IMR-90 (cell line): ENCODE measurements around the gene CDK5RAP2. TPM values are rescaled to one million over a fixed set of nuclear protein-coding genes. Genes with fewer than 3 reads are reported as not detected.

Experiments used
- ATAC-seq: fragments of 200-7000 bp; cut with Tn5 transposase; 2 replicates; pipeline ENCODE4 v1.9.1; 2020; ENCODE audit warnings: low read depth, mild to moderate bottlenecking, moderate library complexity
- BruUV-seq: library from RNA; stranded (reverse); fragments of 400-500 nt; replicated peaks from 2 replicates; lab custom pipeline; 2021; lab: Mats Ljungman, UMichigan
- CTCF ChIA-PET: fragments of 300-600 bp; formaldehyde crosslinking; extraction: SDS; loops from one replicate; lab custom pipeline; 2021; ENCODE audit warnings: antibody characterized with exemption; lab: Yijun Ruan, JAX
- POLR2A ChIA-PET: fragments of 300-600 bp; sonication (Branson Sonifier 250); formaldehyde crosslinking; loops from one replicate; lab custom pipeline; 2022; ENCODE audit warnings: antibody characterized with exemption; ENCODE audit not compliant: unreplicated experiment; lab: Charles Lee
- DNase-seq: peaks from one replicate; pipeline ENCODE4 v3.0.0; 2013
- H2AFZ ChIP-seq: replicated peaks from 2 replicates; pipeline ENCODE3; 2013; ENCODE audit warnings: low read length, mild to moderate bottlenecking; ENCODE audit not compliant: poor library complexity
- H2AK5ac ChIP-seq: 2 replicates; pipeline ENCODE4 v1.6.1; 2013; ENCODE audit warnings: low read depth, low read length, inconsistent platforms
- H2AK9ac ChIP-seq: replicated peaks from 2 replicates; pipeline ENCODE3; 2013; ENCODE audit warnings: mild to moderate bottlenecking, low read depth, low read length, moderate library complexity; ENCODE audit not compliant: poor library complexity
- H2BK120ac ChIP-seq: 2 replicates; pipeline ENCODE4 v1.6.1; 2013; ENCODE audit warnings: low read depth, low read length, inconsistent platforms
- H2BK15ac ChIP-seq: 3 replicates; pipeline ENCODE4 v1.6.1; 2013; ENCODE audit warnings: low read depth, low read length, inconsistent platforms
- H2BK20ac ChIP-seq: 2 replicates; pipeline ENCODE4 v1.6.1; 2013; ENCODE audit warnings: low read depth, mild to moderate bottlenecking, inconsistent platforms, low read length, moderate library complexity
- H2BK5ac ChIP-seq: 2 replicates; pipeline ENCODE4 v1.6.1; 2013; ENCODE audit warnings: mild to moderate bottlenecking, low read depth, low read length, inconsistent platforms; ENCODE audit not compliant: poor library complexity, severe bottlenecking
- H3K14ac ChIP-seq: replicated peaks from 2 replicates; pipeline ENCODE4 v1.6.1; 2013; ENCODE audit warnings: low read depth, low read length, inconsistent platforms
- H3K18ac ChIP-seq: 2 replicates; pipeline ENCODE4 v1.6.1; 2013; ENCODE audit warnings: low read depth, low read length, control low read depth
- H3K23ac ChIP-seq: 2 replicates; pipeline ENCODE4 v1.6.1; 2013; ENCODE audit warnings: low read depth, low read length, inconsistent platforms
- H3K27ac ChIP-seq: 2 replicates; pipeline ENCODE4 v1.5.1; 2013; ENCODE audit warnings: mild to moderate bottlenecking, control low read depth, low read length; ENCODE audit not compliant: insufficient read depth
- H3K27me3 ChIP-seq: 2 replicates; pipeline ENCODE4 v1.6.1; 2013; ENCODE audit warnings: low read length; ENCODE audit not compliant: control insufficient read depth, insufficient read depth
- H3K36me3 ChIP-seq: 2 replicates; pipeline ENCODE4 v1.6.1; 2013; ENCODE audit warnings: low read length, mixed read lengths; ENCODE audit not compliant: control insufficient read depth, insufficient read depth
- H3K4ac ChIP-seq: 2 replicates; pipeline ENCODE4 v1.6.1; 2013; ENCODE audit warnings: low read depth, low read length, inconsistent platforms
- H3K4me1 ChIP-seq: 2 replicates; pipeline ENCODE4 v1.6.1; 2013; ENCODE audit warnings: low read length, mixed read lengths; ENCODE audit not compliant: control insufficient read depth, insufficient read depth
- H3K4me2 ChIP-seq: 2 replicates; pipeline ENCODE4 v1.6.1; 2013; ENCODE audit warnings: low read depth, mild to moderate bottlenecking, control low read depth, low read length, moderate library complexity
- H3K4me3 ChIP-seq: 2 replicates; pipeline ENCODE4 v1.5.1; 2013; ENCODE audit warnings: low read depth, mild to moderate bottlenecking, control low read depth, low read length, moderate library complexity; ENCODE audit not compliant: insufficient read depth
- H3K56ac ChIP-seq: 2 replicates; pipeline ENCODE4 v1.6.1; 2013; ENCODE audit warnings: low read length, inconsistent platforms; ENCODE audit not compliant: insufficient read depth; ENCODE audit errors: extremely low read depth
- H3K79me1 ChIP-seq, 2 experiments: 2 replicates each; pipeline ENCODE4 v1.6.1; 2013; ENCODE audit warnings: low read length in 2 of 2, inconsistent platforms in 1 of 2, low read depth in 1 of 2
- H3K9ac ChIP-seq: 2 replicates; pipeline ENCODE4 v1.6.1; 2013; ENCODE audit warnings: low read depth, low read length, control low read depth
- H3K9me1 ChIP-seq: 2 replicates; pipeline ENCODE4 v1.6.1; 2013; ENCODE audit warnings: low read length, inconsistent platforms; ENCODE audit not compliant: insufficient read depth
- H3K9me3 ChIP-seq: 2 replicates; pipeline ENCODE4 v1.6.1; 2013; ENCODE audit warnings: low read length; ENCODE audit not compliant: control insufficient read depth, insufficient read depth
- H4K20me1 ChIP-seq: 2 replicates; pipeline ENCODE4 v1.6.1; 2013; ENCODE audit warnings: low read length, inconsistent platforms; ENCODE audit not compliant: insufficient read depth
- H4K5ac ChIP-seq: 2 replicates; pipeline ENCODE4 v1.6.1; 2013; ENCODE audit warnings: mild to moderate bottlenecking, low read depth, low read length, control low read depth
- H4K8ac ChIP-seq, 2 experiments: 2 replicates each; pipeline ENCODE4 v1.6.1; 2013; ENCODE audit warnings: low read depth in 2 of 2, low read length in 2 of 2, control low read depth in 1 of 2, inconsistent platforms in 1 of 2
- H4K91ac ChIP-seq: 2 replicates; pipeline ENCODE4 v1.6.1; 2013; ENCODE audit warnings: low read depth, low read length, inconsistent platforms; ENCODE audit not compliant: insufficient read depth
- BHLHE40 ChIP-seq: fragments of 150-350 bp; IDR thresholded peaks from 2 replicates; pipeline ENCODE4 v1.6.1; 2016; ENCODE audit warnings: mild to moderate bottlenecking, low read depth, low read length
- CEBPB ChIP-seq: IDR thresholded peaks from 2 replicates; pipeline ENCODE4 v1.6.1; 2012; ENCODE audit warnings: low read depth, low read length, improper control_type of control experiment
- CHD1 ChIP-seq: IDR thresholded peaks from 2 replicates; pipeline ENCODE4 v1.6.1; 2012; ENCODE audit warnings: low read depth, low read length, improper control_type of control experiment
- FOS ChIP-seq: fragments of 150-350 bp; IDR thresholded peaks from 2 replicates; pipeline ENCODE4 v1.6.1; 2016; ENCODE audit warnings: low read depth, low read length
- MAFK ChIP-seq: IDR thresholded peaks from 2 replicates; pipeline ENCODE4 v1.6.1; 2012; ENCODE audit warnings: low read depth, low read length, improper control_type of control experiment
- MAZ ChIP-seq: IDR thresholded peaks from 2 replicates; pipeline ENCODE4 v1.6.1; 2012; ENCODE audit warnings: low read depth, mild to moderate bottlenecking, low read length, improper control_type of control experiment, moderate library complexity, borderline replicate concordance
- MXI1 ChIP-seq: IDR thresholded peaks from 2 replicates; pipeline ENCODE4 v1.6.1; 2012; ENCODE audit warnings: low read depth, mild to moderate bottlenecking, low read length, moderate library complexity, borderline replicate concordance
- NFE2L2 ChIP-seq: fragments of 150-350 bp; IDR thresholded peaks from 2 replicates; pipeline ENCODE4 v1.6.1; 2016; ENCODE audit warnings: low read depth, mild to moderate bottlenecking, low read length
- POLR2A ChIP-seq: IDR thresholded peaks from 2 replicates; pipeline ENCODE4 v1.6.1; 2012; ENCODE audit warnings: mild to moderate bottlenecking, low read depth, low read length
- RAD21 ChIP-seq: IDR thresholded peaks from 2 replicates; pipeline ENCODE4 v1.6.1; 2012; ENCODE audit warnings: low read length, improper control_type of control experiment
- RCOR1 ChIP-seq: IDR thresholded peaks from 2 replicates; pipeline ENCODE4 v1.6.1; 2012; ENCODE audit warnings: mild to moderate bottlenecking, low read length, improper control_type of control experiment; ENCODE audit not compliant: insufficient replicate concordance
- RFX5 ChIP-seq: IDR thresholded peaks from 2 replicates; pipeline ENCODE4 v1.8.0; 2012; ENCODE audit warnings: low read depth, mild to moderate bottlenecking, low read length, moderate library complexity
- SMC3 ChIP-seq: fragments of 150-350 bp; IDR thresholded peaks from 2 replicates; pipeline ENCODE4 v1.6.1; 2016; ENCODE audit warnings: low read depth, mild to moderate bottlenecking, antibody characterized with exemption, low read length, moderate library complexity
- USF2 ChIP-seq: fragments of 150-350 bp; IDR thresholded peaks from 2 replicates; pipeline ENCODE4 v1.6.1; 2017; ENCODE audit warnings: mild to moderate bottlenecking, antibody characterized with exemption, low read length, low read depth
- WGBS, 2 experiments: methylation state at CpG; one replicate each; pipeline versions ENCODE4 v1.1.5 to v1.1.7; 2013; ENCODE audit warnings: missing lambda C conversion rate in 2 of 2; ENCODE audit not compliant: insufficient read length in 1 of 2; ENCODE audit errors: extremely low coverage in 2 of 2; 5-methylcytosine and 5-hydroxymethylcytosine counted together
- dilution Hi-C: fragments of 300-500 bp; cut with HindIII; formaldehyde crosslinking; loops from one replicate; pipeline ENCODE4 v1.14.3; 2018; ENCODE audit warnings: low sequenced_read_pairs; ENCODE audit not compliant: unreplicated experiment
- in situ Hi-C: fragments of 300-500 bp; cut with MboI; formaldehyde crosslinking; loops from 3 replicates; pipeline ENCODE4 v1.14.3; 2019; ENCODE audit warnings: low sequenced_read_pairs, inconsistent platforms, mixed read lengths
- intact Hi-C: fragments of 100-400 bp; cut with micrococcal nuclease; formaldehyde crosslinking; loops from 2 replicates; pipeline ENCODE4 v1.10.0; 2022
- polyA plus RNA-seq, 3 experiments: library from polyadenylated mRNA; depleted of rRNA; stranded (reverse); fragments of >200 nt; gene quantifications; 2 replicates each; pipeline ENCODE4 v1.2.3, GENCODE V29; 2012; ENCODE audit warnings: low replicate concordance in 1 of 3
- total RNA-seq: library from RNA; depleted of rRNA; stranded (reverse); fragments of >200 nt; gene quantifications from 2 replicates; pipeline ENCODE4 v1.2.3, GENCODE V29; 2012
- TF ChIP-seq, protein P1 (sequence below): fragments of 150-350 bp; IDR thresholded peaks from 2 replicates; pipeline ENCODE4 v1.6.1; 2016; ENCODE audit warnings: low read depth, mild to moderate bottlenecking, low read length, moderate library complexity, borderline replicate concordance
- TF ChIP-seq, protein P2 (sequence below): conservative IDR thresholded peaks from 2 replicates; pipeline ENCODE4 v1.5.1; 2012; ENCODE audit warnings: mild to moderate bottlenecking, low read depth, low read length, improper control_type of control experiment

The CDK5RAP2 gene
- total and polyA plus RNA-seq, 2 of the 4 experiments (the other 2 are of a cell fraction), result 29.5 to 31.7 TPM

DNA sequence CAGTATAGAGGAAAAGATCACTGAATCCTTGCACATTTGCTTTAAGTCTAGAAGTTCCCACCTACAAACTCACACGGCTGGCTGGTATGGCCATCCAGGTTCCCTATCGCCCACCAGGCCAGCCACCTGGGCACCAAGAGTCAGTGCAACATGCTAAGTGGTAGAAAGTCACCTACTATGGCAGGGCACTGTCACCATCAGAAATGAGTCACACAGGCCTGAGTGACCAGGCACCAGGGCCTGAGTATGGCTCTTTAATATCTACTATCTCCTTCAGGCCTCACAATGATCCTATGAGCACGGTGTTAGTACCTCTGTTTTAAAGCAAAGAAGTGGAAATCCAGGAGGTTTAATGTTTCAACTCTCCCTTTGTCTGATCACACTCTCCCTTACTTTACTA lies 156.2 kb downstream of the CDK5RAP2 start:
- no peak overlapping the region for H4K5ac ChIP-seq
- no peaks in the 10 kb centered on the region for H3K27me3 ChIP-seq
- no peak overlapping the region for H2BK120ac ChIP-seq
- H3K79me1 ChIP-seq, result peaks cover 10 to 12% of the 10 kb centered on the region in 2 experiments; a peak in 3 of 4 replicates
- no peak overlapping the region for H2BK20ac ChIP-seq
- H3K23ac ChIP-seq, result no peak overlapping the region
- H3K4me2 ChIP-seq, result no peak overlapping the region
- BruUV-seq, result no TSS peak
- ChIA-PET CTCF (interaction anchor here (1.2 kb wide), 1 partner anchor 54 kb away, joined by 4 read pairs; no protein-coding TSS in a partner anchor), POLR2A (no interaction called here)
- H3K9me1 ChIP-seq, result peaks cover 8% of the 10 kb centered on the region; the same call in 1 of the 2 replicates
- no peak overlapping the region for H3K56ac ChIP-seq
- in situ Hi-C loops (no loop called here), intact Hi-C loops (no loop called here), dilution Hi-C loops (no loop called here)
- no peak overlapping the region for H3K4me3 ChIP-seq
- H2AK5ac ChIP-seq, result no peak overlapping the region
- no peak overlapping the region for H4K8ac ChIP-seq
- no peak overlapping the region for H2AFZ ChIP-seq
- no peak overlapping the region for H3K27ac ChIP-seq
- peaks cover 1% of the 10 kb centered on the region; the same call in 1 of the 2 replicates for H3K4me1 ChIP-seq
- H2BK15ac ChIP-seq, result no peak overlapping the region
- peaks cover 3% of the 10 kb centered on the region for H3K36me3 ChIP-seq
- H3K18ac ChIP-seq, result no peak overlapping the region
- DNase-seq (no peak), ATAC-seq (no peak)
- no peak overlapping the region for H2BK5ac ChIP-seq
- H2AK9ac ChIP-seq, result no peak overlapping the region
- no peaks in the 10 kb centered on the region for H4K20me1 ChIP-seq
- no peaks in the 10 kb centered on the region for H3K9me3 ChIP-seq
- TF ChIP-seq USF2 (no peak), RCOR1 (no peak), FOS (no peak), NFE2L2 (no peak), CEBPB (no peak), SMC3 (no peak), BHLHE40 (no peak), MAFK (no peak), RFX5 (no peak), MAZ (no peak), MXI1 (no peak), POLR2A (no peak), RAD21 (no peak), CHD1 (no peak)
- TF ChIP-seq, protein P1, sequence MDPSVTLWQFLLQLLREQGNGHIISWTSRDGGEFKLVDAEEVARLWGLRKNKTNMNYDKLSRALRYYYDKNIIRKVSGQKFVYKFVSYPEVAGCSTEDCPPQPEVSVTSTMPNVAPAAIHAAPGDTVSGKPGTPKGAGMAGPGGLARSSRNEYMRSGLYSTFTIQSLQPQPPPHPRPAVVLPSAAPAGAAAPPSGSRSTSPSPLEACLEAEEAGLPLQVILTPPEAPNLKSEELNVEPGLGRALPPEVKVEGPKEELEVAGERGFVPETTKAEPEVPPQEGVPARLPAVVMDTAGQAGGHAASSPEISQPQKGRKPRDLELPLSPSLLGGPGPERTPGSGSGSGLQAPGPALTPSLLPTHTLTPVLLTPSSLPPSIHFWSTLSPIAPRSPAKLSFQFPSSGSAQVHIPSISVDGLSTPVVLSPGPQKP, result no peak
- TF ChIP-seq, protein P2, sequence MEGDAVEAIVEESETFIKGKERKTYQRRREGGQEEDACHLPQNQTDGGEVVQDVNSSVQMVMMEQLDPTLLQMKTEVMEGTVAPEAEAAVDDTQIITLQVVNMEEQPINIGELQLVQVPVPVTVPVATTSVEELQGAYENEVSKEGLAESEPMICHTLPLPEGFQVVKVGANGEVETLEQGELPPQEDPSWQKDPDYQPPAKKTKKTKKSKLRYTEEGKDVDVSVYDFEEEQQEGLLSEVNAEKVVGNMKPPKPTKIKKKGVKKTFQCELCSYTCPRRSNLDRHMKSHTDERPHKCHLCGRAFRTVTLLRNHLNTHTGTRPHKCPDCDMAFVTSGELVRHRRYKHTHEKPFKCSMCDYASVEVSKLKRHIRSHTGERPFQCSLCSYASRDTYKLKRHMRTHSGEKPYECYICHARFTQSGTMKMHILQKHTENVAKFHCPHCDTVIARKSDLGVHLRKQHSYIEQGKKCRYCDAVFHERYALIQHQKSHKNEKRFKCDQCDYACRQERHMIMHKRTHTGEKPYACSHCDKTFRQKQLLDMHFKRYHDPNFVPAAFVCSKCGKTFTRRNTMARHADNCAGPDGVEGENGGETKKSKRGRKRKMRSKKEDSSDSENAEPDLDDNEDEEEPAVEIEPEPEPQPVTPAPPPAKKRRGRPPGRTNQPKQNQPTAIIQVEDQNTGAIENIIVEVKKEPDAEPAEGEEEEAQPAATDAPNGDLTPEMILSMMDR, result no peak
- H3K14ac ChIP-seq, result no peak overlapping the region
- no peak overlapping the region for H3K9ac ChIP-seq
- WGBS, 2 experiments, result no CpG with 5 or more reads among the region's 3 CpGs
- no peak overlapping the region for H4K91ac ChIP-seq
- no peak overlapping the region for H3K4ac ChIP-seq
